ENCODE results near the gene SYT2.

GRCh38 chr1:202587859-202588485, 122.3 kb downstream of the SYT2 start:
- TF ChIP-seq CTCF (IDR thresholded peaks at IDR 0.05) (no peak), POLR2A (IDR thresholded peaks at IDR 0.05; ENCODE audit: low read depth) (no peak), EP300 (IDR thresholded peaks at IDR 0.05) (no peak)

All from esophagus muscularis mucosa (tissue), 4 donors.